Activated gamma-delta T cell treated with Interleukin-2 at 50 U/mL for 16 hours (primary cell): ENCODE data around the gene MYH7B.

Experiments used
- DNase-seq: peaks from one replicate; pipeline ENCODE4 v3.0.0-alpha.2; 2020

Gene MYH7B

GRCh38 chr20:34977365-34978091, 21.9 kb downstream of the MYH7B start:
- DNase-seq, result no peak

- no peak for DNase-seq
Measured at GRCh38 chr20:34978092-34978744, 22.6 kb downstream of the MYH7B start.

- no peak for DNase-seq
Measured at GRCh38 chr20:34979366-34980153, 23.9 kb downstream of the MYH7B start.

GRCh38 chr20:34980543-34981233, 25.0 kb downstream of the MYH7B start:
- DNase-seq, result no peak

- no peak for DNase-seq
Measured at GRCh38 chr20:34982270-34983088, 26.8 kb downstream of the MYH7B start.

- no peak for DNase-seq
Measured at GRCh38 chr20:34983089-34983820, 27.6 kb downstream of the MYH7B start.

GRCh38 chr20:34983995-34984735, 28.5 kb downstream of the MYH7B start:
- DNase-seq, result no peak

GRCh38 chr20:34984756-34985261, 29.1 kb downstream of the MYH7B start:
- no peak for DNase-seq

GRCh38 chr20:34985461-34986310, 30.0 kb downstream of the MYH7B start:
- DNase-seq, result no peak

GRCh38 chr20:34986311-34987287, 30.9 kb downstream of the MYH7B start:
- no peak for DNase-seq

GRCh38 chr20:34987288-34988190, 31.9 kb downstream of the MYH7B start:
- no peak for DNase-seq

- no peak for DNase-seq
Measured at GRCh38 chr20:34988191-34988540, 32.5 kb downstream of the MYH7B start.

GRCh38 chr20:34989118-34989517, 33.5 kb downstream of the MYH7B start:
- no peak for DNase-seq

GRCh38 chr20:34989670-34990069, 34.0 kb downstream of the MYH7B start:
- DNase-seq, result no peak

- no peak for DNase-seq
Measured at GRCh38 chr20:34990231-34990630, 34.6 kb downstream of the MYH7B start.

GRCh38 chr20:34990661-34991214, 35.1 kb downstream of the MYH7B start:
- DNase-seq, result no peak
